Activated T-cell treated with anti-CD3 and anti-CD28 coated beads for 1 hour (primary cell): ENCODE measurements around the gene EIF3L.

Source experiments
- DNase-seq: peaks from one replicate; pipeline ENCODE4 v3.0.0-alpha.2; 2020; ENCODE audit warnings: low read depth

EIF3L gene

GRCh38 chr22:37817705-37818408 lies 31.4 kb upstream of the EIF3L start:
- peak; percentile 81 for DNase-seq

DNA sequence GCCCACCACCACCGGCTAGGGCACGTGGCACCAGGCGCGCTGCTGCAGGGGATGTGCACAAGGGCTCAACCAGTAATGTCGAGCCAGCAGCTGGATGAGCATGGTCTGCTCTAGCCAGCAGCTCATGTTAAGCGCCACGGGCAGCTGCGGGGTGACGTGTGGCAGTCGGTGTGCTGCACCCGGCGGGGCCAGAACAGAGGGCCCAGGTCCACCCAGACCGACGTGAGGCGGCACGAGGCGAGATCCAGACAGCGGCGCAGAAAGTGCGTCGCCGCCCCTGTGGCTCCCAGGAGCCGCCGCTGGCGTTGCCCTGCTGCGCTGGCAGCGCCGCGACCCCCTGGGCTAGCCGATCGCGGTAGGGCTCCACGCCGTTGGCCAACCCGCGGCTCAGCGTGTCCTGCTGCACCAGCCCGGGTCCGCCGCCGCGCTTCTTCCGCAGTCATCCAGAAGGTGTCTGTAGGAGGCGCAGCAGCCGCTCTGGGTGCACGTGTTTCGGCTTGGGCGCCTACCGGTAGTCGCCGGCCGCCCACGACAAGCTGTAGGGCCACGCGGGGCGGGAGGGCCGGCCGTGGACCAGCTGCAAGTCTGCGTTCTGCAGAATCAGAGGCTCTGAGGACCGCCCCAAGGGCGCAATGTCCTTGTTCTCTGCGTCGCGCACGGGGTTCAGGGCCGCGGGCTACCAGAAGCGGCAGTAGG lies 30.7 kb upstream of the EIF3L start:
- peak; percentile 52 for DNase-seq

DNA sequence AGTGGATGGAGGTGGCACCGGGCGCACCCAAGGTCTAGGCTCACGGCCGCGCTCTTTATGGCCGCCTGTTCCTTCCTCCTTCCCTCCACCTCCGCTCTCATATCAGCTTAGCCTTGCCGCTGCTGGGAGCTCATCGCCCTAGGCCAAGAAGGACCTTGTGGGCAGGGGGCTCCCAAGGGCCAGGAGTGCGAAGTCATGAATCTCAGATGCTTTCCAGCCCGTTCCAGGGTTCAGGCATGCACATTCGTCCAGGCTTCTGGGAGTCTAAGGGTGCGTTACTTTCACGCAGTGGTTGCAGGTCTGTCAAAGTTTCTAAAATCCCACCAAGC lies 30.1 kb upstream of the EIF3L start:
- no peak for DNase-seq

- DNase-seq: no peak
Measured at GRCh38 chr22:37820350-37820749, 28.9 kb upstream of the EIF3L start.

DNA sequence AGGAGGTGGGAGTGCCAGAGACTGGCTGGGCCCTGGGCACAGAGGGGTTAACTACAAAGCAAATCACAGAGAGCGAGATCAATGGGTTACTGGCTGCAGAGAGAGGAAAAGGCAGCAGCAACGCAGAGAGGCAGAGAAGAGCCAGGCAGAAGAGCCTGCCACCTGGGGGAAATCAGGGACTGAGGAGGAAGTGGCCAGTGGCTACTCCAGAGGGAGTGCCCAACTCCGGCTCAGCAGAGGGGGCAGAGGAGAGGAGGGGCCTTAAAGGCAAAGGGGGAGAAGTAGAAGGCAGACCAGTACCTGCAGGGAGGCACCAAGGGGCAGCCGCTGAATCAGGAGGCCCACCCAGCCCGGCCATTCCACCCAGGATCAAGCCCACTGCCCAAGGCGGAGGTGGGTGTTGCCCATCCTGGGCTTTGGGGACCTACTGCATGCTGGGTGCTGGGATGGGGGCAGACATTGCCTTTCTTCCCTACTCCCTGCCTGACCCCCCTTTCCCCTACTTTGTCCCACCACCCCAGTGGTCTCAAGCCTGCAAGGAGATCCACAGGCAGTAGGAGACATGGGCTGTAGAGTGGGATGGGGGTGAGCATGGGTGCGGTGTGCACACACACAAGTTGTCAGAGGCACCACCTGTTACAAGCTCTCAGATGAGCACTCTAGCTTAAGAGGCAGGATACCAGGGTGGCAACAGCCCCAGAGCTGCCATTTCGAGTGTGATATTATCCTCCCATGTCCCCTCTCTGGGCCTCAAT lies 27.0 kb upstream of the EIF3L start:
- no peak for DNase-seq

DNA sequence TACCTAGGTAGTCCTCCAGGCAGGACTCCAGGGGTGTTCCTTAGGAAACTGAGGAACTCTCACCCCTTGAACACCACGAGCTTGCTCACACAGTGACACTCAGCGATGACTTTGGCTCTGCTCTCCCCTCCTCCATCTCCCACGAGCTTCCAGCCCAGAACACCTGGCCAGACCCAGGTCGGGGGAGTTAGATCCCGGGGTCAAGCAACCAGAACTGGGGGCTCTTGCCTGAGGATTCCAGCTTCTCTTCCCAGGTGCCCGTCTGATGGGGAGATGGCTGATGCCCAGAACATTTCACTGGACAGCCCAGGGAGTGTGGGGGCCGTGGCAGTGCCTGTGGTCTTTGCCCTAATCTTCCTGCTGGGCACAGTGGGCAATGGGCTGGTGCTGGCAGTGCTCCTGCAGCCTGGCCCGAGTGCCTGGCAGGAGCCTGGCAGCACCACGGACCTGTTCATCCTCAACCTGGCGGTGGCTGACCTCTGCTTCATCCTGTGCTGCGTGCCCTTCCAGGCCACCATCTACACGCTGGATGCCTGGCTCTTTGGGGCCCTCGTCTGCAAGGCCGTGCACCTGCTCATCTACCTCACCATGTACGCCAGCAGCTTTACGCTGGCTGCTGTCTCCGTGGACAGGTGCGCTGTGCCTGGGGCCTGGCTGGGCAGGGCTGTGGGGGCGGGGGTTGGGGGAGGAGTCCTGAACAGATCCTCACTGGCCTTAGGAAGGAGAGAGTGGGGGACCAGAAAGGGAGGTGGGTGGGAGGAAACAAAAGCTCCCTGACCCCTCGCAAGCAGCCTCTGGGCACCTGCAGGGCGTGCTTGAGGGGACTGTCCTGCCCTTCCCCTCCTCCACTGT lies 25.9 kb upstream of the EIF3L start, which contains the start of gene GALR3:
TSS of gene GALR3 (plus strand) at position 249 of the 852 bp plus-strand sequence. CDS start at position 274, 25 bp downstream.
- no peak for DNase-seq

- DNase-seq: no peak
Measured at GRCh38 chr22:37824674-37825641, 24.3 kb upstream of the EIF3L start.

DNA sequence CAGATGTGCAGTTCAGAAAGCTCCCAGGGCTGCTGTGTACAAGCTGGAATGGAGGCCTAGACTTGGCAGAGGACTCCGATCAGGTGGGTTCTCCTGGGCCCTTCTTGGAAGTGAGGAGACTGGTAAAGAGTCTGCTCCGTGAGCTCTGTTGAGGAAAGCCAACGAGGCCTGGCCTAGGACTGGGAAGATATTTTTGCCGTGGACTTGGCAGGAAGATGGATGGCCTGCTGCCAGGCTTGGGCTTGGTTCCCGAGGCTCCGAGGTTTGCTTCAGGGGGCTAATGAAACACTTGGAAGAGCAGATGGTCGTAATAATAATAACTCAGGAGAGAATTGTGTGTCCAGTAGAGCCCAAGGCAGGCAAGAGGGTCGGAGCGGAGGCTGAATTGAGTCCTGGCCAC lies 22.2 kb upstream of the EIF3L start:
- DNase-seq: no peak

GRCh38 chr22:37830093-37830842 lies 19.0 kb upstream of the EIF3L start:
- DNase-seq: no peak

DNA sequence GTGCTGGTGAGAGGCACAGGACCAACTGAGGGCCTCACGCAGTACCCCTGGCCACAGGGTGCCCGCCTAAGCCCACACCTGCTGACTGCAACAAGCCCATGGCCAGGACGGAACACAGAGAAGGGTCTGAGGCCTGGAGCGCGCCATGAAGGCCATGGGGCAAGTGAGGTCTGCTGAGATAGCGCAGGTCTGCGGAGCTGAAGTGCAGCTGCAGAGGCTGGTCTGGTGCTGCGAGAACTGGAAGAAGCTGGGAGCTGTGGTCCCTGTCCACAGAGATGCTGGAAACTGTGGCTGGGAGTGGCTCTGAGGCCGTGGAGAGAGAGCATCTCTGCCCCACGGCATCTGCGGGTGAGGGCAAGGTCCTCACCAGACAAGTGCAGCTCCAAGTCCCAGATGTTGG lies 17.7 kb upstream of the EIF3L start:
- DNase-seq: no peak

DNA sequence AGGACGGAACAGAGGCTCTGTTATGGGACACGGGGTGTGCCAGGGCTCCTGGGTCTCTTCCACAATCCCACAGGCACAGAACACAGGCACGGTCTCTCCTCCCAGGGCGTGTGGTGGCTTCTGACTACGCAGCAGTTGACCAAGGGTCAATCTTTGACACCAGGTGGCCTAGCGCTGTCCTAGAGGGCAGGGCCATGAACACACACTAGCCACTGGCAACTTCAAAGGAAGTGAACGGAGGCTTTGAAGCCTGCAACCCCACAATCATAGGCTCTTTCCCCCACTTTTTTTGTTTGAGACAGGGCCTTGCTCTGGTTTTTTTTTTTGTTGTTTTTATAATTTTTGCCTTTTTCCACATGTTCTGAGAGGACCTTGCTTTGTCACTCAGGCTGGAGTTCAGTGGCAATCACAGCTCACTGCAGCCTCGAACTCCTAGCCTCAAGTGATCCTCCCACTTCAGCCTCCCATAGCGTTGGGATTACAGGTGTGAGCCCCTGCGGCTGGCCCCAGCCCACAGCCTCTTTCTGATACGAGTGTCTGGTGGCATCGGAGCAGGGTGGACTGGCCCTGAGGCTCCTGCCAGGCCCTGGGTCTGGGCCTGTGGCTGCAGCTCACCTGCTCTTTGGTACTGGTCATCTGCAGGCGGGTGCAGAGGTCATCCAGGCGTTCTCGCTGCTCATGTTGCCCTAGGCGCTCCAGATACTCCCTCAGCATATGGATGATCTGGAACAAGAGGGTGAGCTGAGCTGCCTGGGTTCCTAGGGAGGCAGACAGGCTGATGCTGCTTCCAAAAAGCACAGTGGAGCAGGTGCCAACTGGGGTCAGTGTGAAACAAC lies 17.0 kb upstream of the EIF3L start:
- no peak for DNase-seq

DNA sequence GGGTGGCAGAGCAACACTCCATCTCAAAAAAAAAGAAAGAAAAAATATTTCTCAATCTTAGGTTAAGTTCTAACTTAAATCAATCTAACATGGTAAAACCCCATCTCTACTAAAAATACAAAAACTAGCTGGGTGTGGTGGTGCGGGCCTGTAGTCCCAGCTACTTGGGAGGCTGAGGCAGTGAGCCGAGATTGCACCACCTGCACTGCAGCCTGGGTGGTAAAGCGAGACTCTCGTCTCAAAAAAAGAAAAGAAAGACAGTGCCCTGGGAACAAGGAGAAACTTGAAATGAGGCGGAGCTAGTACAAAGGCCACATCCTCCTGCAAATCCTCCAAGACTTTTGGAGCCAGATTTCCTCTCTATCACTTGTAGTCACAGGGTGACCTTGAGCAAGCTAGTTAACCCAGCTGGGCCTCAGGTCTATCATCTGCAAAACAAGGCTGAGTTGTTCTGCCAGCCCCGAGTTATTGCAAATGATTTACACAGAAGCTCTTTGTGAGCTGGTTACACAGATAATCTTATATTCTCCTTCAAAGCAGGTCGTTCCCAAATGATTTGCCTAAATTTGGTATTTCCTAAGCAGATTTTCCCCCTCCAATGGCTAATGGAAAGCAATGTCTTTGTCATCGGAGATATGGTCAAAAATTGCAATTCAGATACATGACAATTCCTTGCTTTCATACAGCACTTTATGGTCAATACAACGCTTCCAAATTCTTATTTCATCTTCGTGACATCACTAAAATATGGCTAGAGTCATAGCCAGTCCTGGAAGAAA lies 7.0 kb upstream of the EIF3L start:
- no peak for DNase-seq

DNA sequence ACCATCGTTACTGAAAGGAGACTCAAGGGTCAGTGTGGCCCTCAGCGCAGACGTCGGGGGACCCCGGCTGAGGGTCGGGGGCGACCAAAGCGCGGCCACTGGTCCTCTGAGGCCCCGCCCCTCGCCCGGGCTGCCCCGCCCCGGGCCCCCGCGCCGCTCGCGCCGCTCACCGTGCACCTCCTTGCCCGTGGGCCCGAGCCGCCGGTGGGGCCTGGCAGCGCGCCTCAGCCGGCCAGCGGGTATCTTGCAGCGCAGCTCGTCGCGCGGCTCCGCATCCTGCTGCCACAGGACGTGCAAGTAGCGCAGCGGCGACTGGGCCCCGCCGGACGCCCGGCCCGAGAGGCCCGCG lies 5.5 kb upstream of the EIF3L start:
- peak; percentile 16 for DNase-seq

DNA sequence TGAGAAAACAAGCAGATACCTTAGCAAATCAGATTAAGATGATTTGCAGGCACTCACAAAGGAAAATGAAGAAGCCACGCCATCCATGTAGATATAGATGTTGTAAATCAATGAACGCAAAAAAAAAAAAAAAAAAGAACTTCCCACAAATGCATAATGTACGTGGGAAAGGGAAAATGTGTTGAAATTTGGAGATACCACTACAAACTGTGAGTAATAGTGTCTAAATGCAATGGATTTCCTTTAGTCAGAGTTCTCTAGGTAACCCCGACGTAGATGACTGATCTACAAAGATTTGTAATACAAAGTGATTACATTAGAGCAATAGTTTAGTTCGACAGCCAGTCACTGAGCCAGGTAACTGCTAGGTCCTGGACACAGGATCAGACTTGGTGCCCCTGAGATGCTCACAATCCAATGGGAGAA lies 4.3 kb upstream of the EIF3L start:
- DNase-seq: no peak

GRCh38 chr22:37846433-37846832 lies 2.8 kb upstream of the EIF3L start:
- DNase-seq: no peak

GRCh38 chr22:37848587-37849088 lies 581 bp upstream of the EIF3L start:
- no peak for DNase-seq

DNA sequence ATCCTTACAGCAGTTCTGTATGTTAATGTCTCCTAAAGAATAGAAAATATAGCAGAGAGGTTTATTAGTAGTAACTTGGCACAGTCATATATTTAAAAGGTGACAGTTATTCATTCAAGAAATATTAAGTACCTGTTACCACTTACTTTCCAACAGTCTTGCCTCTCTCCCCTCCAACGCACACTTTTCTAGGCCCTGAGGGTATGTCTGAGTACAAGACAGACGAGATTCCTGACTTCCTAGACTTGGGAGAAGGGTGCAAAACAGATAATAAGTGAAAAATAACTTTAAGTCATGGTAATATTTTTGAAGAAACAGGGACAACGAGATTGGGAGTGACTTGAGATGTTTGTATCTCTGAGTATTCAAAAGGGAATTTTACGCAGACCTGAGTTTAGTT lies 1.6 kb downstream of the EIF3L start:
- DNase-seq: no peak

DNA sequence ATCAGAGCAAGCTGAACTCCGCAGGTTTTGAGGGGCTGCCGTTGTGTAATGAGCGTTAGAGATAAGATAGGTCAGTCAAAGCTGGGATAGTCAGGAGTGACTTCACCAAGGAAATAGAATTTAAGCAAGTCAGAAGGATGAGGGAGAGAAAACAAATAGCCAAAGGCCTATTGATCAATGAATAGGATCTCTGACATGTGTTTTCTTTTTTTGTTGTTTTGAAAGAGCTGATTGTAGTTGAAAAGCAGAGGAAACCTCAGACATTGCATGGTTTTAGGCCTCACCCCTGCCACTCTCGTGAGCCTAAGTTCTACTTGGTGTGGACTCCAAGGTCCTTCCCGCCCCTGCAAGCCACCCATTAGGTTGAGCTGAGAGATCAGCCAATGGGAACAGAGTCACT lies 3.2 kb downstream of the EIF3L start:
- no peak for DNase-seq
